Esophagus squamous epithelium (tissue), 4 donors: Measurements from ENCODE around the gene ZFPM1.

Experiments
- CTCF ChIP-seq, 6 experiments: fragments of 450-650 bp in 4 of 6; fragments of 200-600 bp in 2 of 6; sonication (generic) in 2 of 6; IDR thresholded peaks; one replicate each; pipeline ENCODE4 v1.5.1; 2016 to 2019; ENCODE audit warnings: antibody characterized with exemption in 6 of 6, mild to moderate bottlenecking in 4 of 6, moderate library complexity in 4 of 6
- POLR2A ChIP-seq, 4 donors: fragments of 450-650 bp; IDR thresholded peaks; one replicate each; pipeline ENCODE4 v1.6.1; 2017; ENCODE audit warnings: antibody characterized with exemption in 4 of 4, mild to moderate bottlenecking in 4 of 4, moderate library complexity in 3 of 4

- TF ChIP-seq CTCF (IDR thresholded peaks at IDR 0.05): no peak
- no peak for TF ChIP-seq POLR2A (IDR thresholded peaks at IDR 0.05)
Observed at GRCh38 chr16:88507231-88507743, 54.2 kb downstream of the ZFPM1 start.
